Testis (tissue), 3 donors: ENCODE data around the gene TMC1. TPM values are rescaled to one million over a fixed set of nuclear protein-coding genes. Genes with fewer than 3 reads are reported as not detected.

ENCODE experiments used
- DNase-seq: peaks from one replicate; pipeline ENCODE4 v3.0.0-alpha.2; 2019
- H3K27ac ChIP-seq, 2 donors: fragments of 200-600 bp; sonication (generic); one replicate each; pipeline ENCODE4 v1.5.1; 2019
- H3K27me3 ChIP-seq: fragments of 200-600 bp; sonication (generic); one replicate; pipeline ENCODE4 v1.5.1; 2019
- H3K36me3 ChIP-seq: fragments of 200-600 bp; sonication (generic); one replicate; pipeline ENCODE4 v1.5.1; 2017; ENCODE audit warnings: low read depth; ENCODE audit errors: missing control alignments
- H3K4me1 ChIP-seq: fragments of 200-600 bp; sonication (generic); one replicate; pipeline ENCODE4 v1.5.1; 2019
- H3K4me3 ChIP-seq, 2 donors: fragments of 200-600 bp; sonication (generic); one replicate each; pipeline ENCODE4 v1.5.1; 2017 to 2019
- H3K9me3 ChIP-seq: fragments of 200-600 bp; sonication (generic); one replicate; pipeline ENCODE4 v1.5.1; 2017
- CTCF ChIP-seq, 3 experiments: fragments of 450-650 bp in 2 of 3; fragments of 200-600 bp in 1 of 3; sonication (generic) in 1 of 3; IDR thresholded peaks; one replicate each; pipeline ENCODE4 v1.5.1; 2016 to 2019; ENCODE audit warnings: antibody characterized with exemption in 3 of 3, mild to moderate bottlenecking in 2 of 3, moderate library complexity in 1 of 3
- POLR2A ChIP-seq: fragments of 450-650 bp; IDR thresholded peaks from one replicate; pipeline ENCODE4 v1.6.1; 2017; ENCODE audit warnings: antibody characterized with exemption, mild to moderate bottlenecking, moderate library complexity
- WGBS, 2 donors: methylation state at CpG; one replicate each; pipeline ENCODE4 v1.1.5; 2018; 5-methylcytosine and 5-hydroxymethylcytosine counted together
- intact Hi-C: fragments of 100-400 bp; cut with DNase I; formaldehyde crosslinking; loops from one replicate; pipeline ENCODE4 v1.15.1; 2023; ENCODE audit warnings: low total_unique reads
- polyA plus RNA-seq: library from polyadenylated mRNA; stranded (reverse); fragments of 350-450 nt; fragmentation: Illumina TruSeq; extraction: RNeasy Lipid Tissue Mini Kit (QIAGEN cat#74804); gene quantifications from one replicate; pipeline ENCODE4 v1.2.3, GENCODE V29; 2014; ENCODE audit warnings: low read depth, low replicate concordance; ENCODE audit not compliant: insufficient read depth
- total RNA-seq, 2 donors: library from RNA; depleted of rRNA; stranded (reverse); fragments of >200 nt; gene quantifications; one replicate each; pipeline ENCODE4 v1.2.3, GENCODE V29; 2016

Gene TMC1
- total and polyA plus RNA-seq, 3 donors from 2014 or later, result 2.0 to 5.4 (median 3.0) TPM

GRCh38 chr9:72579190-72579589, 57.8 kb downstream of the TMC1 start:
- H3K9me3 ChIP-seq, result no peaks in the 10 kb centered on the region
- TF ChIP-seq CTCF (IDR thresholded peaks at IDR 0.05) (no peak), POLR2A (no peak)
- intact Hi-C loops, result no loop called here
- no peak for DNase-seq
- H3K36me3 ChIP-seq, result no peaks in the 10 kb centered on the region
- peak overlapping the region; percentile 64 to 72 for H3K27ac ChIP-seq
- H3K27me3 ChIP-seq, result no peaks in the 10 kb centered on the region
- 84 to 91% methylated on average over 4 of the region's 4 CpGs for WGBS, 2 donors
- H3K4me3 ChIP-seq, result no peak overlapping the region
- peaks cover 38% of the 10 kb centered on the region for H3K4me1 ChIP-seq

GRCh38 chr9:72579880-72580550, 58.6 kb downstream of the TMC1 start:
- WGBS, 2 donors, result 87 to 88% methylated on average over 3 of the region's 3 CpGs
- no peaks in the 10 kb centered on the region for H3K27me3 ChIP-seq
- TF ChIP-seq POLR2A (no peak), CTCF (IDR thresholded peaks at IDR 0.05) (no peak)
- H3K27ac ChIP-seq, result no peak overlapping the region
- DNase-seq, result no peak
- H3K4me3 ChIP-seq, result no peak overlapping the region
- H3K36me3 ChIP-seq, result no peaks in the 10 kb centered on the region
- intact Hi-C loops, result no loop called here
- H3K4me1 ChIP-seq, result peaks cover 38% of the 10 kb centered on the region
- H3K9me3 ChIP-seq, result no peaks in the 10 kb centered on the region

- TF ChIP-seq CTCF (IDR thresholded peaks at IDR 0.05) (no peak), POLR2A (no peak)
- no peak for DNase-seq
- Histone ChIP-seq H3K4me3 (no peak overlapping the region), H3K4me1 (peaks cover 38% of the 10 kb centered on the region), H3K9me3 (no peaks in the 10 kb centered on the region), H3K36me3 (no peaks in the 10 kb centered on the region), H3K27ac (no peak overlapping the region), H3K27me3 (no peaks in the 10 kb centered on the region)
- WGBS, 2 donors, result 61 to 78% methylated on average over 9 of the region's 9 CpGs
- intact Hi-C loops, result no loop called here
These were observed 60.3 kb downstream of the TMC1 start for GRCh38 chr9:72581694-72582093.

- no peaks in the 10 kb centered on the region for H3K27me3 ChIP-seq
- intact Hi-C loops, result no loop called here
- H3K4me1 ChIP-seq, result peaks cover 23% of the 10 kb centered on the region
- DNase-seq, result no peak
- no peak overlapping the region for H3K27ac ChIP-seq
- no peak overlapping the region for H3K4me3 ChIP-seq
- H3K36me3 ChIP-seq, result no peaks in the 10 kb centered on the region
- TF ChIP-seq POLR2A, result no peak
- no peak for TF ChIP-seq CTCF (IDR thresholded peaks at IDR 0.05)
- no peaks in the 10 kb centered on the region for H3K9me3 ChIP-seq
These were observed 62.0 kb downstream of the TMC1 start for GRCh38 chr9:72583370-72583769.
